Measurements from ENCODE around the gene ZNF225.

DNA sequence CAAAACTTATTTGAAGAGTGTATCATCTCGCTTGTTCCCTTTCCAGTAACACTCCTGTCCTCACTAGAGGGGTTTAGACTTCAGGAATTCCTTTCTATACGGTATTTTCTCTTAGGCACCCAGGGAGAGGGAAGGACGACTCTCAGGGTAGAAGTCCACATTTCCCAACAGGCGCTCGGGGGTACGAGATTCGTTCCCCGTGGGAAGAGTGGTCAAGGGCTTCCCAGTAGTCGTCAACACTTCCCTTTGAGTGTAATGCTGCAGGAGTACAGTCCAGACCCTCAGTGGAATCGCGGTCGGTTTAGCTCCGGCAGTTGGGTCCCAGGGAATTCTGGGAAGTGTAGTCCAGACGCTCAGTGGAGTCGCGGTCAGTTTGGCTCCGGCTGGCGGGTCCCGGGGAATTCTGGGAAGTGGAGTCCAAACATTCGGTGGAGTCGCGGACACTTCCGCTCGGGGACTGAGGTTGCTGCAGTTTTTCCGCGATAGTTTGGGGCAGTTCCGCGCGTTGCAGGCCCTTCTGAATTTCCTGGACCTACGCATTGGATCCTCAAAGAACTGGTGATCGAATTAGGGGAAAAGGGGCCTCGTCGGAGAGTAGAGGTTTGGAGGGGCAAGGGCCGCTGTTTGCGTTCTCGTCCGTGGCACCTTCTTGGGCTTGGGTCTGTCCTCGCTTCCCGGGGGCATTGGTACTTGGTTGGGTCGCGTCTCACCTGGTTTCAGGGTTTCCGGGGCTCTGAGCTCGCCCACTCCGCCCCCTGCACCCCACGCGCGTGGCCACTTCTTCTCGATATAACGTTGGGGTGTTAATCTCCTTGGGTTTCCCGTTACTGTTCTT lies 19.1 kb upstream of the ZNF225 start, which contains the start of gene ZNF224:
- TF ChIP-seq, protein P1, sequence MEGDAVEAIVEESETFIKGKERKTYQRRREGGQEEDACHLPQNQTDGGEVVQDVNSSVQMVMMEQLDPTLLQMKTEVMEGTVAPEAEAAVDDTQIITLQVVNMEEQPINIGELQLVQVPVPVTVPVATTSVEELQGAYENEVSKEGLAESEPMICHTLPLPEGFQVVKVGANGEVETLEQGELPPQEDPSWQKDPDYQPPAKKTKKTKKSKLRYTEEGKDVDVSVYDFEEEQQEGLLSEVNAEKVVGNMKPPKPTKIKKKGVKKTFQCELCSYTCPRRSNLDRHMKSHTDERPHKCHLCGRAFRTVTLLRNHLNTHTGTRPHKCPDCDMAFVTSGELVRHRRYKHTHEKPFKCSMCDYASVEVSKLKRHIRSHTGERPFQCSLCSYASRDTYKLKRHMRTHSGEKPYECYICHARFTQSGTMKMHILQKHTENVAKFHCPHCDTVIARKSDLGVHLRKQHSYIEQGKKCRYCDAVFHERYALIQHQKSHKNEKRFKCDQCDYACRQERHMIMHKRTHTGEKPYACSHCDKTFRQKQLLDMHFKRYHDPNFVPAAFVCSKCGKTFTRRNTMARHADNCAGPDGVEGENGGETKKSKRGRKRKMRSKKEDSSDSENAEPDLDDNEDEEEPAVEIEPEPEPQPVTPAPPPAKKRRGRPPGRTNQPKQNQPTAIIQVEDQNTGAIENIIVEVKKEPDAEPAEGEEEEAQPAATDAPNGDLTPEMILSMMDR (IDR thresholded peaks at IDR 0.05): no peak
- no peak for TF ChIP-seq POLR2A (IDR thresholded peaks at IDR 0.05)
